ENCODE results near the gene TMEM243.

Gene TMEM243

GRCh38 chr7:87178320-87178719, 41.2 kb downstream of the TMEM243 start:
- no peak overlapping the region for H3K27ac ChIP-seq
- TF ChIP-seq CTCF (IDR thresholded peaks at IDR 0.05) (no peak), ZFX (IDR thresholded peaks at IDR 0.05; ENCODE audit: borderline replicate concordance) (no peak)

- TF ChIP-seq ZFX (IDR thresholded peaks at IDR 0.05; ENCODE audit: borderline replicate concordance) (no peak), CTCF (IDR thresholded peaks at IDR 0.05) (no peak)
Measured at GRCh38 chr7:87173471-87173870, 46.1 kb downstream of the TMEM243 start.

GRCh38 chr7:87171282-87171934, 48.1 kb downstream of the TMEM243 start:
- H3K27ac ChIP-seq = no peak overlapping the region
- TF ChIP-seq ZFX (IDR thresholded peaks at IDR 0.05; ENCODE audit: borderline replicate concordance) (no peak), CTCF (IDR thresholded peaks at IDR 0.05) (no peak)

More at GRCh38 chr7:87173471-87173870, 46.1 kb downstream of the TMEM243 start:
- H3K27ac ChIP-seq = no peak overlapping the region

- H3K27ac ChIP-seq = no peak overlapping the region
- TF ChIP-seq CTCF (IDR thresholded peaks at IDR 0.05) = no peak
- no peak for TF ChIP-seq ZFX (IDR thresholded peaks at IDR 0.05; ENCODE audit: borderline replicate concordance)
Measured at GRCh38 chr7:87170828-87171227, 48.7 kb downstream of the TMEM243 start.

GRCh38 chr7:87164433-87164832, 55.1 kb downstream of the TMEM243 start:
- no peak for TF ChIP-seq ZFX (IDR thresholded peaks at IDR 0.05; ENCODE audit: borderline replicate concordance)
- TF ChIP-seq CTCF (IDR thresholded peaks at IDR 0.05) = no peak
- H3K27ac ChIP-seq = no peak overlapping the region

- TF ChIP-seq CTCF (IDR thresholded peaks at IDR 0.05) = no peak
- no peak for TF ChIP-seq ZFX (IDR thresholded peaks at IDR 0.05; ENCODE audit: borderline replicate concordance)
Measured at GRCh38 chr7:87159538-87159937, 60.0 kb downstream of the TMEM243 start.

GRCh38 chr7:87156709-87157108, 62.8 kb downstream of the TMEM243 start:
- TF ChIP-seq CTCF (IDR thresholded peaks at IDR 0.05) (no peak), ZFX (IDR thresholded peaks at IDR 0.05; ENCODE audit: borderline replicate concordance) (no peak)
- H3K27ac ChIP-seq = no peak overlapping the region

More at GRCh38 chr7:87159538-87159937, 60.0 kb downstream of the TMEM243 start:
- no peak overlapping the region for H3K27ac ChIP-seq
